Activated T-cell treated with anti-CD3 and anti-CD28 coated beads, Interleukin-2, amount 50 U/mL, for 4 hours (primary cell): ENCODE results near the gene GTF2F2. TPM values are rescaled to one million over a fixed set of nuclear protein-coding genes. Genes with fewer than 3 reads are reported as not detected.
"Not testable (repeated sequence)": the region's sequence is repeated elsewhere in the genome, so short reads cannot be mapped to it uniquely, and the experiment has no call there.

Experiments used
- ATAC-seq, 2 donors: fragments of 200-7000 bp; cut with Tn5 transposase; one replicate each; pipeline ENCODE4 v1.10.0; 2021
- DNase-seq: peaks from one replicate; pipeline ENCODE4 v3.0.0-alpha.2; 2020
- H3K27me3 Mint-ChIP-seq: one replicate; pipeline ENCODE4 v1.8.0; 2021; ENCODE audit warnings: low read depth, mixed read lengths
- H3K36me3 Mint-ChIP-seq: one replicate; pipeline ENCODE4 v1.8.0; 2022; ENCODE audit warnings: mixed read lengths; ENCODE audit not compliant: insufficient read depth
- H3K4me1 Mint-ChIP-seq: one replicate; pipeline ENCODE4 v1.8.0; 2021; ENCODE audit warnings: low read depth, mixed read lengths
- H3K4me3 Mint-ChIP-seq: one replicate; pipeline ENCODE4 v1.8.0; 2021; ENCODE audit warnings: mild to moderate bottlenecking, moderate library complexity, mixed read lengths
- H3K9me3 Mint-ChIP-seq: one replicate; pipeline ENCODE4 v1.8.0; 2021; ENCODE audit warnings: mixed read lengths
- total RNA-seq, 3 donors: library from RNA; stranded (reverse); gene quantifications; one replicate each; pipeline ENCODE4 v1.2.1, GENCODE V29; 2021

Gene GTF2F2
- total RNA-seq, 3 donors from 2014 or later, result 34.5 to 35.9 (median 35.5) TPM

DNA sequence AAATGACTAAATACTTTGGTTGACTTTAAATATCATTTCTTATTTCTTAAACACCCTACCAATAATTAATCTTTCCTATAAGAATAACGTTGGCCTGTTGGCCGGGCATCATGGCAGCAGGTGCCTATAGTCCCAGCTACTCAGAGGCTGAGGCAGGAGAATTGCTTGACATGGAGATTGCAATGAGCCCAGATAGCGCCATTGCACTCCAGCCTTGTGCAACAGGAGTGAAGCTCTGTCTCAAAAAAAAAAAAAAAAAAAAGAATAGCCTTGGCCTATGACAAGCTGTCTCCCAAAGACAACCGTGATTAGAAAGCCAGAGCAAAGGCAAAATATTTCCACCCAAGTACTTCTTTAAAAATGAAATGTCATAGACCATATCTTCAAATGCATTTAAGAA lies 105.1 kb downstream of the GTF2F2 start:
- ATAC-seq (no peak), DNase-seq (no peak)
- Mint-ChIP-seq H3K36me3 (peaks cover 18% of the 10 kb centered on the region), H3K27me3 (no peaks in the 10 kb centered on the region), H3K4me1 (peaks cover 6% of the 10 kb centered on the region), H3K9me3 (no peaks in the 10 kb centered on the region), H3K4me3 (no peak overlapping the region)

DNA sequence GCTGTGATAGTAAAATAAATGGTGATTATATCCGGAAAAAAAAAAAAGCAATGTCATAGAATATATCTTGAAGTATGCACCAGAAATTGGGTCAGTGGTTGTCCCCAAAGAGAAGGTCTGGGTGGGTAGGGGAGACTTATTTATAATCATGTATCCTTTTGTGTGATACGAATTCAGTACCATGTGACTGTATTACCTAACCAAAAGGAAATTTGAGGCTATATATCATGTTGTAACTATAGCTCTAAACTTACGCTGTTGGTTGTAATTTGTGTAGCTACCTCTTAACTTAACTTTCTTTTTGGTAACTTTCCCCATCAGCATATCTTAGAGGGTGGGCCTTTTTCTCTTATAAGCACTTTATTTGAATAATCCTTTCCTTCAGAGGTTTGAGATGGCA lies 105.7 kb downstream of the GTF2F2 start:
- Mint-ChIP-seq H3K27me3 (no peaks in the 10 kb centered on the region), H3K9me3 (no peaks in the 10 kb centered on the region), H3K4me3 (no peak overlapping the region), H3K36me3 (peaks cover 16% of the 10 kb centered on the region), H3K4me1 (peaks cover 6% of the 10 kb centered on the region)
- ATAC-seq (no peak), DNase-seq (no peak)

DNA sequence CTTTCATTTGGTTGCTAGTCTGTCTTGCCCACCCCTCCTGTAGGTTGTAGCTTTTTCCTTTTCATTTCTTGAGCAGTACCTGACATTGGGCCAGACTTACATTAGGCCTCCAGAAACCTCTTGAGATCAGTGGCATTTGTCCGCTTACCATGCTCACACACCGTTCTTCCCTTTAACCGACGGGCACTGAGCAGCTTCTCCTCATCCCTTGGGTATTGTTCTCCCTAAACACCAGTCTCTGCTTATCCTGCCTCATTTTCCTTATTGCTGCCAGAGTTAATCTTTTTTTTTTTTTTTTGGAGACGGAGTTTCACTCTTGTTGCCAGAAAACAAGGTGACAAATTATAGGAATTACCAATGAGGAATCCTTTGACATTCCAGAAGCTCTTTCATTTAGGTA lies 107.7 kb downstream of the GTF2F2 start:
- Mint-ChIP-seq H3K36me3 (peaks cover 12% of the 10 kb centered on the region), H3K27me3 (no peaks in the 10 kb centered on the region), H3K4me3 (no peak overlapping the region), H3K4me1 (peaks cover 6% of the 10 kb centered on the region), H3K9me3 (no peaks in the 10 kb centered on the region)
- ATAC-seq, result no peak
- DNase-seq, result no peak

DNA sequence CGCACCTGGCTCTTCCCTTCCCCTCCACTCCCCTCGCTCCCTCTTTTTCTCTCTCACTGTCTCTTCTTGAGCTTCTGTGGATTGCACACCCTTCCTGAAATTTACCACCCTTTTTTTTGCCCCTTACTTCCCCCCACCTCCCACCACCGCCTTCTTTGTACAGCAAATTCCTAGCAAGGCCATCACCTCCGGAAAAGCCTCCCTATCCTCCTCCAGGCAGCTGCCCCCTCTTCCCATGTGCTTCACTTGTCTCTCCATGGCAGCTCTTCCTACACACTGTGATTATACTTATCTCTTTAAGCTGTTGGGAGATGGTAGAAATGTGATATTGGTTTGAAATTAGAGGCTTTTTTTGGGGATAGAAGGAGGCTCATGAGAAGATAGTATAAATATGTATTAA lies 108.9 kb downstream of the GTF2F2 start:
- H3K9me3 Mint-ChIP-seq, result no peaks in the 10 kb centered on the region
- H3K4me1 Mint-ChIP-seq, result peaks cover 6% of the 10 kb centered on the region
- H3K27me3 Mint-ChIP-seq, result no peaks in the 10 kb centered on the region
- peaks cover 15% of the 10 kb centered on the region for H3K36me3 Mint-ChIP-seq
- no peak for DNase-seq
- no peak for ATAC-seq
- no peak overlapping the region for H3K4me3 Mint-ChIP-seq

DNA sequence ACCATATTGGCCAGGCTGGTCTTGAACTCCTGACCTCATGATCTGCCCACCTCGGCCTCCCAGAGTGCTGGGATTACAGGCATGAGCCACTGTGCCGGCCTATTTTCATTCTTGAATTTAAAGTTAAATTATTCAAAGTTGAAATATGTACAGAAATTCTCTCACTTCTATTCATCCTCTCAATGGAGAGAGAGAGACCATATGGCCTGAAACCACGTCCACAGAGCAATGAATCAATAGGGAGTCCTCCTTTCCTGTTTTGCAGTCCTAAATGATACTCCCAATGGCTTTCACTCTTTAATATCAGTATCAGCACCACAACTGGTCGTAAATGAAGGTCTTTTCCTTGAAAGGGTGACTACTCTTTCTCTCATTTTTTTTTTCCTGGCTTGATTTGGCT lies 111.0 kb downstream of the GTF2F2 start:
- Mint-ChIP-seq H3K27me3 (no peaks in the 10 kb centered on the region), H3K4me3 (no peak overlapping the region), H3K4me1 (peaks cover 2% of the 10 kb centered on the region), H3K36me3 (peaks cover 12% of the 10 kb centered on the region), H3K9me3 (no peaks in the 10 kb centered on the region)
- ATAC-seq (no peak), DNase-seq (no peak)

DNA sequence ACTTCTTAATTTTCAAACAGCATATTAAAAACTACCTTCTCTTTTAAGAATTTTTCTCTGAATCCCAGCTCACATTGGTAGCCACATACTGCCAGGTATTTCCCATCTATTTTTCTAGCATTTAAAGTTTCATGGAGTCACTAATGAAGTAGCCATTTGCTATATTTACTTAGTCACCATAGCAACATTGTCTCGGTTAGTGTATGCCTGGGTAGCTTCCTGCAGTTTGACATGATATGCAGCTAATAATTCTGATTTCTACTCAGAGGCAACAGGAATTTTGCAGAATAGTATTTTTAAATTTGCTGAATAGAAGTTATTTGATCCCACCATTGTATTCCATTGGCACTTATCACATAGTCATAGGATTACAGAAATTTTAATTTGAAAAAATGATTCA lies 111.4 kb downstream of the GTF2F2 start:
- H3K4me1 Mint-ChIP-seq, result peaks cover 2% of the 10 kb centered on the region
- no peak for DNase-seq
- no peak for ATAC-seq
- no peak overlapping the region for H3K4me3 Mint-ChIP-seq
- H3K9me3 Mint-ChIP-seq, result no peaks in the 10 kb centered on the region
- H3K27me3 Mint-ChIP-seq, result no peaks in the 10 kb centered on the region
- H3K36me3 Mint-ChIP-seq, result peaks cover 15% of the 10 kb centered on the region

DNA sequence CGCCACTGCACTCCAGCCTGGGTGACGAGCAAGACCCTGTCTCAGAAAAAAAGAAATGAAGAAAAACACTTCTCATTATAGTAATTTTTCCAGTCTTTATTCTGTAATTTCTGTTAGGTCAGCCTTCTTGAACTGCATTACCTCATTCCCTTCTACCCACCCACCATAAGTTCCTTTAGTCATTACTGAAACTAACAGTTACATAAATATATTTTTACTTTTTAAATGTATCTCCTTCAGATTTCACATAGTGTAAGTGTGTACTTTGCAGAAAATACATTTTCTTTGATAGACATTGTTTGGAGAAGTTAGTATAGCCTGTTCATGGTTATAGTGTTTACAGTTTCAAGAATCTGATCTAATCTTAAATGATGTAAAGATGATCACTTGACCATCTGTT lies 112.3 kb downstream of the GTF2F2 start:
- Mint-ChIP-seq H3K36me3 (peaks cover 15% of the 10 kb centered on the region), H3K4me3 (no peak overlapping the region), H3K27me3 (no peaks in the 10 kb centered on the region), H3K4me1 (peaks cover 2% of the 10 kb centered on the region), H3K9me3 (no peaks in the 10 kb centered on the region)
- DNase-seq (no peak), ATAC-seq (no peak)

DNA sequence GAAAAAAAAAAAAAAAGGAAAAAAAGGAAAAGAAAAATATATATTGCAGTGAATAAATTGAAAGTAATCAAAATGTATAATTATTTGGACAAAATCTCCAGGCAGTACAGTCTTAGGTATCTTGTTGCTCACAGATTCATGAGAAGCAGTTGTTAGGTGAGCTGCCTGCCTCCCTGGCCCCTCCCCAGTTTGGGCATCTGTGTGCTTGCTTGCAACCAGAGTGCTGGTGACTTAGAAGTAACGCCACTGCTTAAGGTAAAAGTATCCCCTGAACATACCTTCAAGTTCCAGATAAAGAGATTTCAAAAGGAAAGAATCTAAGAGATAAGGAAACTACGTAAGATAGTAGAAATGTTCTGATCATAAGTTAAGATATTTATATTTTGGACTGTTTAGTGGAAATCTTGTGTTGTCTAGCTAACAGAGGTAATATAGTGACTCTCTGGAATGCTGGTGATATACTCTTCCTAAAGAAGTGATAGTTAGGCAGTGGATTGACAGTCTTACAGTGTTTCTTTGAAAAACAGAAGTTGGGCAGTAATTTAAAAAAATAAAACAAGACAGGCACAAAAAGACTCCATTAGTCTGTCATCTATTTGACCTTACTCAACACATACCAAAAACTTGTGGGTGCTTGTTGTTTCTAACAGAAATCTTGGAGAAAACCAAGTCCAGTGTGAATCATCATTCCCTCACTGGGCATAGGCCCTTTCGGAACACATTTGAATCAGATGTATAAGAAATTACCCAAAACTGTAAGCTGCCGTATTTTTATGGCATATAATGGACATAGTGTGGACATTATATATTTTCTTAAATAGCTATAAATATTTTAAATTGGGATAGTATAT lies 118.9 kb downstream of the GTF2F2 start:
- no peak for DNase-seq
- H3K9me3 Mint-ChIP-seq, result no peaks in the 10 kb centered on the region
- no peak for ATAC-seq
- no peaks in the 10 kb centered on the region for H3K27me3 Mint-ChIP-seq
- H3K4me3 Mint-ChIP-seq, result no peak overlapping the region
- peaks cover 2% of the 10 kb centered on the region for H3K36me3 Mint-ChIP-seq
- peaks cover 6% of the 10 kb centered on the region for H3K4me1 Mint-ChIP-seq

DNA sequence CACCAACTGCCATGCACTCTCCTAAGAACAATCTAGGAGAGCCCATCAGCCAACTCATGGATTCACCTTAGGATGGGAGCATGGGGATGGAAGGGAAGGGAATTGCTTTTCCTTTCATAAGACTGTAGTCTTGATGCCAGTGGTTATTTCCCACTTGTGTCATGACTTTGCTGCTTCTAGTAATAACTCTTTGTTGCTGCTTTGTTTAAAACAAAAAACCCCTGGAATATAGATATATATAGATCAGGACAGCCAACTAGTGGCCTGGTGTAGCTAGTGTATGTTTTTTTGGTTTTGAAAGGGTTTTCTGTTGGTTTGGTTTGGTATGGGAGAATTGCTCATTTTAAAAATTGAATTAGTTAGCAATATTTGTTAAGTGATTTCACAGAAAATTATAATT lies 119.8 kb downstream of the GTF2F2 start:
- Mint-ChIP-seq H3K36me3 (peaks cover 2% of the 10 kb centered on the region), H3K4me1 (peaks cover 6% of the 10 kb centered on the region), H3K4me3 (no peak overlapping the region), H3K9me3 (no peaks in the 10 kb centered on the region), H3K27me3 (no peaks in the 10 kb centered on the region)
- no peak for ATAC-seq
- no peak for DNase-seq

DNA sequence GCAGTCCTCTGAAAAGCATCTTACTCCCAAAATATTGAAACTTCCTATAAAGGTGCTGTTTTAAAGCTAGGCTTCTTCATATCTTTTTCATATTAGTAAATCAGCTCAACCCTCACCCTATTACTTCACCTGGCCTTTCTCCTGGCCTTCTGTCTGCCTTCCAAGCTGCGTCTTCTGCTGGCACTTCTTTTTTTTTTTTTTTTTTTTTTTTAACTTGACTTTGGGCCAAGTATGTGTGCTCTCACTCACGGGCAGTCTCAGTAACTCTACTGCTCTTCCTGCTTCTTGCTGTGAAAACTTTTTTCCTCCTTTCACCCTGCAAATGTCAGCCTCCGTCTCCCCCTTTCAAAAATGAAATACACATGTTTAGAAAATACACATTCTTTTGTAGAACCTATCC lies 121.8 kb downstream of the GTF2F2 start:
- Mint-ChIP-seq H3K4me1 (peaks cover 6% of the 10 kb centered on the region), H3K9me3 (no peaks in the 10 kb centered on the region), H3K36me3 (no peaks in the 10 kb centered on the region), H3K27me3 (no peaks in the 10 kb centered on the region), H3K4me3 (no peak overlapping the region)
- no peak for ATAC-seq
- no peak for DNase-seq

DNA sequence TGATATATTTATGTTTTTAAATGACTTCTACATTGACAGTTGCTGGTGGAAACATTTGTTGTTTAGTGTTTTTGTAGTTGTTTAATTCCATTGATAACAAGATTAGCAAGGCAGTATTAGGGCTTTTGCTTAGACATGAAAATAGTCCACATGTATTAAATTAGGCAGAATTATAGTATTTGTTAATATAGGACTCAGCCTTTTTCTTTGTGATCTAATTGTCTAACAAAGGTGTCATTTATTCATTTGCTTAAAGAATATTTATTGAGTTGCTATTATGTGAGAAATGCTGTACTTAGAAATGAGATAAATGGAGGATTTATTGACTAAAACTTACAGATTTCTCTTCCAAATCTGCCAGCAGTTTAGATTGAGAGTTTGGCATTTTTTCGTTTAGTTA lies 122.2 kb downstream of the GTF2F2 start:
- Mint-ChIP-seq H3K9me3 (no peaks in the 10 kb centered on the region), H3K27me3 (no peaks in the 10 kb centered on the region), H3K4me3 (no peak overlapping the region), H3K36me3 (no peaks in the 10 kb centered on the region), H3K4me1 (peaks cover 6% of the 10 kb centered on the region)
- ATAC-seq (no peak), DNase-seq (no peak)

DNA sequence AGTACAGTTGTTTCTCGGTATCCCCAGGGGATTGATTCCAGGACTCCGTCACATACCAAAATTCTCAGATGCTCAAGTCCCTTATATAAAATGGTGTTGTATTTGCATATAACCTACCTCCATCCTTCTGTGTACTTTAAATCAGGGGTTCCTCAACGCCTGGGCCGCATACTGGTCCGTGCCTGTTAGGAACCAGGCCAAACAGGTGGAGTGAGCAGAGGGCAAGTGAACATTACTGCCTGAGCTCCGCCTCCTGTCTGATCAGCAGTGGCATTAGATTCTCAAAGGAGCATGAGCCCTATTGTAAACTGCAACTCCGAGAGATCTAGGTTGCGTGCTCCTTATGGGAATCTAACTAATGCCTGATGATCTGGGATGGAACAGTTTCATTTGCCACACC lies 122.8 kb downstream of the GTF2F2 start:
- H3K9me3 Mint-ChIP-seq, result no peaks in the 10 kb centered on the region
- H3K4me3 Mint-ChIP-seq, result no peak overlapping the region
- no peaks in the 10 kb centered on the region for H3K36me3 Mint-ChIP-seq
- no peaks in the 10 kb centered on the region for H3K27me3 Mint-ChIP-seq
- DNase-seq (no peak), ATAC-seq (no peak)
- peaks cover 6% of the 10 kb centered on the region for H3K4me1 Mint-ChIP-seq

DNA sequence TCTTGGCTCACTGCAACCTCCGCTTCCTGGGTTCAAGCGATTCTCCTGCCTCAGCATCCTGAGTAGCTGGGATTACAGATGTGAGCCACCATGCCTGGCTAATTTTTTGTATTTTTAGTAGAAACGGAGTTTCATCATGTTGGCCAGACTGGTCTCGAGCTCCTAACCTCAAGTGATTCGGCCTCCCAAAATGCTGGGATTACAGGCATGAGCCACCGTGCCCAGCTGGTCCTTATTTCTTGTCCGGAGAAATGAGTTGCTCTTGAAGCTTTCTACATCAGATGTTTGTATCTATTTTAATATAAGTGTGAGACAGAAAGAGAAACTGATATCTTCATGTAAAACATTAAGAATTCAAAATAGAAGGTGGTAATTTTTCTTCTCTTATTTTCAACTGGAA lies 124.4 kb downstream of the GTF2F2 start:
- not testable (repeated sequence) for DNase-seq, H3K27me3 Mint-ChIP-seq, H3K9me3 Mint-ChIP-seq, H3K4me3 Mint-ChIP-seq, H3K36me3 Mint-ChIP-seq, ATAC-seq, H3K4me1 Mint-ChIP-seq

DNA sequence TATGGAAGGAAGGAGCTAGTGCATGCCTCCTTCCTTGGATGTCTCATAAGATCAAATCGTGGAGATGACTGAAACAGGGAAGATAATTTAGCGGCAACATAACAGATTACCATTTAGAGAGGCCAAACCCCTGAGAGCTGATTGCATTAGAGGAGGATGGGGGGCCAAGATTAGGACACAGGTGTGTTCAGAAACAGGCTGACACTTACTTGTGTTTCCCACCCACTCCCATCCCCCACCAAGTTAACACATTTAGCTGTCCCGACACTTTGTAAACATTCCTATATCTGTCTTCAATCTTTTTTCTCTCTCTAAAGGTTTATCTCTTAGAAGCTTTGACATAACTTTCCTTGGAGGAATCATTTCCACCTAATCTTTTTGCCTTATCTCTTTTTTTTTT lies 129.4 kb downstream of the GTF2F2 start:
- Mint-ChIP-seq H3K9me3 (no peaks in the 10 kb centered on the region), H3K4me1 (no peaks in the 10 kb centered on the region), H3K4me3 (no peak overlapping the region)

DNA sequence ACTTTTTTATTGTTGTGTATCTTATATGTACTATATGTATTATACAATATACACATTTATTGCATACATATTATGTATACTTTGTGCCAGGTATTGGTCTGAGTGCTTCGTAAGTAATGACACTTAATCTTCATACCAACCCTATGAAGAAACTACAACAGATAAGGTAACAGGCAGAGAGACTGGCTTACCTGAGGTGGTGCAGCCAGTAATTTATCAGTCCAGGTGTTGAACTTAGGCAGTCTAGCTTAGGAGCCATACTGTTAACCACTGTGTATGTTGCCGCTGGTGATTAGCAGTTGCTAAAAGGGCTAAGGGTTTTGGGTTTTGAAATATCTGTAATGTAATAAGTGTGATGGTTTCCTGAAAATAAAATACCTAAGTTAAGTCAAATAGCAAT lies 134.1 kb downstream of the GTF2F2 start:
- ATAC-seq (no peak), DNase-seq (no peak)
- Mint-ChIP-seq H3K4me3 (no peak overlapping the region), H3K4me1 (peaks cover 21% of the 10 kb centered on the region), H3K9me3 (no peaks in the 10 kb centered on the region), H3K36me3 (peaks cover 20% of the 10 kb centered on the region), H3K27me3 (no peaks in the 10 kb centered on the region)

More for the DNA sequence above, 129.4 kb downstream of the GTF2F2 start:
- no peaks in the 10 kb centered on the region for H3K27me3 Mint-ChIP-seq
- ATAC-seq, result no peak
- peaks cover 14% of the 10 kb centered on the region for H3K36me3 Mint-ChIP-seq
- DNase-seq, result no peak
